ENCODE measurements around the gene VCL. TPM values are rescaled to one million over a fixed set of nuclear protein-coding genes. Genes with fewer than 3 reads are reported as not detected.
A peak's percentile ranks its signal among the peaks of the same experiment; 100 is the strongest.

VCL gene
- total and polyA plus RNA-seq, 9 of the 15 experiments (the other 6 are each of a cell fraction or from before 2014, with no cell fraction given): 29.8 to 186 (median 76.4) TPM

- TF ChIP-seq KLF6 (CRISPR knock-in tag; IDR thresholded peaks at IDR 0.05; ENCODE audit: borderline replicate concordance) (peak; percentile 49; the same call in 1 of the 2 replicates), HDAC1 (IDR thresholded peaks at IDR 0.05) (peak in 1 of 2 experiments; percentile 95; a peak in 3 of 4 replicates), KDM5B (IDR thresholded peaks at IDR 0.05; ENCODE audit: insufficient replicate concordance, low read depth, low read length) (peak; percentile 58), ZNF165 (CRISPR knock-in tag; IDR thresholded peaks at IDR 0.05; ENCODE audit: borderline replicate concordance) (no peak), HNRNPK (IDR thresholded peaks at IDR 0.05; ENCODE audit: low read depth, low read length, poor library complexity, severe bottlenecking) (no peak), EWSR1 (IDR thresholded peaks at IDR 0.05; ENCODE audit: borderline replicate concordance, low read depth, partially characterized antibody) (no peak), POLR2A (conservative IDR thresholded peaks at IDR 0.05) (peak; percentile 88), E2F6 (IDR thresholded peaks at IDR 0.05; ENCODE audit: borderline replicate concordance in 1 of 2, extremely low read depth in 1 of 2, insufficient read depth in 1 of 2, insufficient read length in 1 of 2, low read depth in 1 of 2, low read length in 1 of 2, poor library complexity in 1 of 2, severe bottlenecking in 1 of 2) (peak; percentile 72 to 74), ZNF384 (IDR thresholded peaks at IDR 0.05; ENCODE audit: low read depth, low read length) (no peak), ZNF407 (IDR thresholded peaks at IDR 0.05; ENCODE audit: low read depth) (0 out of 2 replicates have a peak, but pooled peaks have one; percentile 12), ZNF695 (CRISPR knock-in tag; IDR thresholded peaks at IDR 0.05) (no peak), DIDO1 (tag; IDR thresholded peaks at IDR 0.05; ENCODE audit: low read depth) (no peak), CAMTA2 (CRISPR knock-in tag; conservative IDR thresholded peaks at IDR 0.05) (no peak), OTX1 (CRISPR knock-in tag; IDR thresholded peaks at IDR 0.05) (0 out of 2 replicates have a peak, but pooled peaks have one; percentile 76), TOE1 (IDR thresholded peaks at IDR 0.05; ENCODE audit: borderline replicate concordance) (peak; percentile 64; the same call in 1 of the 2 replicates), TOE1 (CRISPR knock-in tag; IDR thresholded peaks at IDR 0.05; ENCODE audit: borderline replicate concordance, low read depth) (no peak), MYBL2 (IDR thresholded peaks at IDR 0.05; ENCODE audit: low read depth) (0 out of 2 replicates have a peak, but pooled peaks have one; percentile 4), MYBL2 (CRISPR knock-in tag; IDR thresholded peaks at IDR 0.05; ENCODE audit: borderline replicate concordance) (no peak), TRIM24 (IDR thresholded peaks at IDR 0.05) (peak; percentile 16 to 35; a peak in 2 of 4 replicates), MCM7 (IDR thresholded peaks at IDR 0.05) (no peak), KLF1 (tag; IDR thresholded peaks at IDR 0.05) (no peak)
These were observed 6.1 kb upstream of the VCL start (continued) for GRCh38 chr10:73991884-73992245.

Measured in K562 (cell line).